Measurements from ENCODE around the gene EEF1B2. TPM values are rescaled to one million over a fixed set of nuclear protein-coding genes. Genes with fewer than 3 reads are reported as not detected.
"Not testable (repeated sequence)": the region's sequence is repeated elsewhere in the genome, so short reads cannot be mapped to it uniquely, and the experiment has no call there.

Gene EEF1B2
- 1,435 TPM for total RNA-seq

- peak; percentile 91 to 99 (median 99) for DNase-seq (ENCODE audit: low read depth in 2 of 3, low spot score in 2 of 3)
Observed at GRCh38 chr2:206159346-206160124, at the start of gene EEF1B2, which contains the start of gene NDUFS1. EEF1B2 (plus strand) TSS chr2:206159895; CDS start chr2:206159980, 85 bp downstream. NDUFS1 (minus strand) TSS chr2:206159444; CDS start chr2:206153678, 5,766 bp downstream.

- DNase-seq (ENCODE audit: low read depth in 2 of 3, low spot score in 2 of 3): no peak
Observed at GRCh38 chr2:206112108-206112507, 47.6 kb upstream of the EEF1B2 start.

GRCh38 chr2:206112846-206113547, 46.7 kb upstream of the EEF1B2 start:
- DNase-seq (ENCODE audit: low read depth in 2 of 3, low spot score in 2 of 3): no peak

- DNase-seq (ENCODE audit: low read depth in 2 of 3, low spot score in 2 of 3): no peak
Observed at GRCh38 chr2:206115026-206115578, 44.6 kb upstream of the EEF1B2 start.

- DNase-seq (ENCODE audit: low read depth in 2 of 3, low spot score in 2 of 3): no peak
Observed at GRCh38 chr2:206116278-206116677, 43.4 kb upstream of the EEF1B2 start.

GRCh38 chr2:206122569-206122968, 37.1 kb upstream of the EEF1B2 start:
- DNase-seq (ENCODE audit: low read depth in 2 of 3, low spot score in 2 of 3): not testable (repeated sequence)

GRCh38 chr2:206125901-206126300, 33.8 kb upstream of the EEF1B2 start:
- DNase-seq (ENCODE audit: low read depth in 2 of 3, low spot score in 2 of 3): no peak

- peak in 2 of 3 donors; percentile 7 to 17 for DNase-seq (ENCODE audit: low read depth in 2 of 3, low spot score in 2 of 3)
Observed at GRCh38 chr2:206127656-206128055, 32.0 kb upstream of the EEF1B2 start.

GRCh38 chr2:206143451-206143850, 16.2 kb upstream of the EEF1B2 start:
- DNase-seq (ENCODE audit: low read depth in 2 of 3, low spot score in 2 of 3): no peak

- DNase-seq (ENCODE audit: low read depth in 2 of 3, low spot score in 2 of 3): no peak
Observed at GRCh38 chr2:206144383-206144782, 15.3 kb upstream of the EEF1B2 start.

- no peak for DNase-seq (ENCODE audit: low read depth in 2 of 3, low spot score in 2 of 3)
Observed at GRCh38 chr2:206145665-206146064, 14.0 kb upstream of the EEF1B2 start.

- DNase-seq (ENCODE audit: low read depth in 2 of 3, low spot score in 2 of 3): no peak
Observed at GRCh38 chr2:206149330-206149729, 10.4 kb upstream of the EEF1B2 start.

GRCh38 chr2:206150168-206150567, 9.5 kb upstream of the EEF1B2 start:
- no peak for DNase-seq (ENCODE audit: low read depth in 2 of 3, low spot score in 2 of 3)

GRCh38 chr2:206150631-206151030, 9.1 kb upstream of the EEF1B2 start:
- no peak for DNase-seq (ENCODE audit: low read depth in 2 of 3, low spot score in 2 of 3)

- DNase-seq (ENCODE audit: low read depth in 2 of 3, low spot score in 2 of 3): peak in 1 of 3 donors; percentile 17
Observed at GRCh38 chr2:206154197-206154596, 5.5 kb upstream of the EEF1B2 start.

GRCh38 chr2:206157014-206157413, 2.7 kb upstream of the EEF1B2 start:
- DNase-seq (ENCODE audit: low read depth in 2 of 3, low spot score in 2 of 3): not testable (repeated sequence)

- DNase-seq (ENCODE audit: low read depth in 2 of 3, low spot score in 2 of 3): no peak
Observed at GRCh38 chr2:206158563-206159345, 941 bp upstream of the EEF1B2 start.

GRCh38 chr2:206160125-206160806, 571 bp downstream of the EEF1B2 start:
- peak in 1 of 3 donors; percentile 59 for DNase-seq (ENCODE audit: low read depth in 2 of 3, low spot score in 2 of 3)

- no peak for DNase-seq (ENCODE audit: low read depth in 2 of 3, low spot score in 2 of 3)
Observed at GRCh38 chr2:206160807-206161179, 1.1 kb downstream of the EEF1B2 start.

GRCh38 chr2:206162401-206162800, 2.7 kb downstream of the EEF1B2 start:
- DNase-seq (ENCODE audit: low read depth in 2 of 3, low spot score in 2 of 3): not testable (repeated sequence)

Measured in hematopoietic multipotent progenitor cell (in vitro differentiated cells).